ENCODE data around the gene TBC1D22A. TPM values are rescaled to one million over a fixed set of nuclear protein-coding genes. Genes with fewer than 3 reads are reported as not detected.

Gene TBC1D22A
- polyA plus RNA-seq, 1 of the 3 experiments (the other 2 are of a cell fraction), result 16.5 TPM

DNA sequence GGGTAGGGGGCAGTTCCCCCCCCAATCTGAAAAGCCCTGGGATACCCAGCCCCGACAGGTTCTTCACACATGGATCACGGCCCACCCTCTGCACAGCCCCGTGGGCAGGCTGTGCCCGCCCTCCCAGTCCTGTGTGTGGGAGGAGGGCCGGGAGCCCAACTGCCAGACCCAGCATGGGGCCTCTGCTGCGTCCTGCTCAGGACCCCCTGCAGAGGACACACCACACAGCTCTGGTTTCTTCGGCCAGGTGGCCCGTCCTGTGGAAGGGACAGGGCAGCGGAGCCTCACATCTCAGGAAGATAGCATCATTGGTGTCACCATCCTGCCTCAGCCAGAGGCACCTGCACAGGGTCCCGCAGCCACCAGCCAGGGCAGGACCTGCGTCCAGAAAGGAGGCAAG, 396.0 kb downstream of the TBC1D22A start:
- H3K27me3 ChIP-seq (ENCODE audit: insufficient read depth), result no peaks in the 10 kb centered on the region
- no peaks in the 10 kb centered on the region for H3F3A ChIP-seq (replicated peaks; ENCODE audit: insufficient read depth)
- no peak overlapping the region for H3K9ac ChIP-seq
- H4K20me1 ChIP-seq (ENCODE audit: insufficient read depth), result no peaks in the 10 kb centered on the region
- H3K4me1 ChIP-seq (ENCODE audit: control insufficient read depth in 1 of 2, insufficient read depth in 2 of 2, low read depth in 1 of 2, low read length in 1 of 2), result peaks cover 0 to 15% of the 10 kb centered on the region in 2 experiments; a peak in 1 of 4 replicates
- H3K36me3 ChIP-seq (replicated peaks in 1 of 2; ENCODE audit: control insufficient read depth in 1 of 2, insufficient read depth in 2 of 2, low read length in 1 of 2), result no peaks in the 10 kb centered on the region
- H3K79me2 ChIP-seq (ENCODE audit: insufficient read depth), result no peaks in the 10 kb centered on the region
- H3K4me2 ChIP-seq, result no peak overlapping the region
- TF ChIP-seq SIN3A (IDR thresholded peaks at IDR 0.05; ENCODE audit: borderline replicate concordance, low read depth, low read length) (no peak), TCF12 (IDR thresholded peaks at IDR 0.05) (no peak), FOSL2 (IDR thresholded peaks at IDR 0.05; ENCODE audit: borderline replicate concordance, low read depth) (no peak), SMC3 (IDR thresholded peaks at IDR 0.05; ENCODE audit: low read depth, low read length) (no peak), JUND (IDR thresholded peaks at IDR 0.05) (no peak), FOXJ3 (CRISPR knock-in tag; IDR thresholded peaks at IDR 0.05) (no peak), RCOR1 (IDR thresholded peaks at IDR 0.05; ENCODE audit: low read length) (no peak), GATA2 (CRISPR knock-in tag; IDR thresholded peaks at IDR 0.05) (no peak), YY1 (IDR thresholded peaks at IDR 0.05; ENCODE audit: low read depth) (no peak), CHD2 (IDR thresholded peaks at IDR 0.05; ENCODE audit: low read length, partially characterized antibody) (no peak), EZH2phosphoT487 (IDR thresholded peaks at IDR 0.05; ENCODE audit: borderline replicate concordance, low read depth) (no peak), NFIC (IDR thresholded peaks at IDR 0.05; ENCODE audit: borderline replicate concordance) (no peak), RFX5 (IDR thresholded peaks at IDR 0.05; ENCODE audit: low read length) (no peak)
- TF ChIP-seq, protein P1, sequence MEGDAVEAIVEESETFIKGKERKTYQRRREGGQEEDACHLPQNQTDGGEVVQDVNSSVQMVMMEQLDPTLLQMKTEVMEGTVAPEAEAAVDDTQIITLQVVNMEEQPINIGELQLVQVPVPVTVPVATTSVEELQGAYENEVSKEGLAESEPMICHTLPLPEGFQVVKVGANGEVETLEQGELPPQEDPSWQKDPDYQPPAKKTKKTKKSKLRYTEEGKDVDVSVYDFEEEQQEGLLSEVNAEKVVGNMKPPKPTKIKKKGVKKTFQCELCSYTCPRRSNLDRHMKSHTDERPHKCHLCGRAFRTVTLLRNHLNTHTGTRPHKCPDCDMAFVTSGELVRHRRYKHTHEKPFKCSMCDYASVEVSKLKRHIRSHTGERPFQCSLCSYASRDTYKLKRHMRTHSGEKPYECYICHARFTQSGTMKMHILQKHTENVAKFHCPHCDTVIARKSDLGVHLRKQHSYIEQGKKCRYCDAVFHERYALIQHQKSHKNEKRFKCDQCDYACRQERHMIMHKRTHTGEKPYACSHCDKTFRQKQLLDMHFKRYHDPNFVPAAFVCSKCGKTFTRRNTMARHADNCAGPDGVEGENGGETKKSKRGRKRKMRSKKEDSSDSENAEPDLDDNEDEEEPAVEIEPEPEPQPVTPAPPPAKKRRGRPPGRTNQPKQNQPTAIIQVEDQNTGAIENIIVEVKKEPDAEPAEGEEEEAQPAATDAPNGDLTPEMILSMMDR (IDR thresholded peaks at IDR 0.05), result no peak
- TF ChIP-seq, protein P2, sequence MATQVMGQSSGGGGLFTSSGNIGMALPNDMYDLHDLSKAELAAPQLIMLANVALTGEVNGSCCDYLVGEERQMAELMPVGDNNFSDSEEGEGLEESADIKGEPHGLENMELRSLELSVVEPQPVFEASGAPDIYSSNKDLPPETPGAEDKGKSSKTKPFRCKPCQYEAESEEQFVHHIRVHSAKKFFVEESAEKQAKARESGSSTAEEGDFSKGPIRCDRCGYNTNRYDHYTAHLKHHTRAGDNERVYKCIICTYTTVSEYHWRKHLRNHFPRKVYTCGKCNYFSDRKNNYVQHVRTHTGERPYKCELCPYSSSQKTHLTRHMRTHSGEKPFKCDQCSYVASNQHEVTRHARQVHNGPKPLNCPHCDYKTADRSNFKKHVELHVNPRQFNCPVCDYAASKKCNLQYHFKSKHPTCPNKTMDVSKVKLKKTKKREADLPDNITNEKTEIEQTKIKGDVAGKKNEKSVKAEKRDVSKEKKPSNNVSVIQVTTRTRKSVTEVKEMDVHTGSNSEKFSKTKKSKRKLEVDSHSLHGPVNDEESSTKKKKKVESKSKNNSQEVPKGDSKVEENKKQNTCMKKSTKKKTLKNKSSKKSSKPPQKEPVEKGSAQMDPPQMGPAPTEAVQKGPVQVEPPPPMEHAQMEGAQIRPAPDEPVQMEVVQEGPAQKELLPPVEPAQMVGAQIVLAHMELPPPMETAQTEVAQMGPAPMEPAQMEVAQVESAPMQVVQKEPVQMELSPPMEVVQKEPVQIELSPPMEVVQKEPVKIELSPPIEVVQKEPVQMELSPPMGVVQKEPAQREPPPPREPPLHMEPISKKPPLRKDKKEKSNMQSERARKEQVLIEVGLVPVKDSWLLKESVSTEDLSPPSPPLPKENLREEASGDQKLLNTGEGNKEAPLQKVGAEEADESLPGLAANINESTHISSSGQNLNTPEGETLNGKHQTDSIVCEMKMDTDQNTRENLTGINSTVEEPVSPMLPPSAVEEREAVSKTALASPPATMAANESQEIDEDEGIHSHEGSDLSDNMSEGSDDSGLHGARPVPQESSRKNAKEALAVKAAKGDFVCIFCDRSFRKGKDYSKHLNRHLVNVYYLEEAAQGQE (IDR thresholded peaks at IDR 0.05; ENCODE audit: low read depth, low read length), result no peak
- TF ChIP-seq, protein P3, sequence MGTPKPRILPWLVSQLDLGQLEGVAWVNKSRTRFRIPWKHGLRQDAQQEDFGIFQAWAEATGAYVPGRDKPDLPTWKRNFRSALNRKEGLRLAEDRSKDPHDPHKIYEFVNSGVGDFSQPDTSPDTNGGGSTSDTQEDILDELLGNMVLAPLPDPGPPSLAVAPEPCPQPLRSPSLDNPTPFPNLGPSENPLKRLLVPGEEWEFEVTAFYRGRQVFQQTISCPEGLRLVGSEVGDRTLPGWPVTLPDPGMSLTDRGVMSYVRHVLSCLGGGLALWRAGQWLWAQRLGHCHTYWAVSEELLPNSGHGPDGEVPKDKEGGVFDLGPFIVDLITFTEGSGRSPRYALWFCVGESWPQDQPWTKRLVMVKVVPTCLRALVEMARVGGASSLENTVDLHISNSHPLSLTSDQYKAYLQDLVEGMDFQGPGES (IDR thresholded peaks at IDR 0.05; ENCODE audit: low read depth, low read length), result no peak
- H3K9me3 ChIP-seq, result no peaks in the 10 kb centered on the region
- H2AFZ ChIP-seq (ENCODE audit: low read depth), result no peak overlapping the region
- 90% methylated on average over 7 of the region's 11 CpGs for WGBS (ENCODE audit: low lambda C conversion rate)
- no peak for DNase-seq
- H3K27ac ChIP-seq (ENCODE audit: low read depth in 2 of 2, low read length in 1 of 2), result no peak overlapping the region
- H3K4me3 ChIP-seq (ENCODE audit: low read depth in 2 of 2, low read length in 1 of 2), result no peak overlapping the region
- POLR2A ChIA-PET, result no interaction called here
- no peaks in the 10 kb centered on the region for H3K9me2 ChIP-seq
- CTCF ChIA-PET, result no interaction called here
